SK-N-SH treated with all-trans-retinoic acid at 6 μM for 48 hours (cell line): Measurements from ENCODE around the gene STAC2.

Experiments
- ATAC-seq: fragments of 200-7000 bp; cut with Tn5 transposase; 3 replicates; pipeline ENCODE4 v1.9.1; 2020; ENCODE audit warnings: mild to moderate bottlenecking, moderate library complexity
- ARNTL ChIP-seq: fragments of 450-650 bp; formaldehyde crosslinking; IDR thresholded peaks from 2 replicates; pipeline ENCODE4 v1.5.0; 2020; ENCODE audit warnings: low read depth, mild to moderate bottlenecking, moderate library complexity, borderline replicate concordance
- BACH2 ChIP-seq: fragments of 250-450 bp; sonication (Bioruptor Pico); IDR thresholded peaks from 2 replicates; pipeline ENCODE4 v1.9.0; 2021; ENCODE audit warnings: mild to moderate bottlenecking, borderline replicate concordance
- CREB5 ChIP-seq: fragments of 250-450 bp; sonication (Bioruptor Pico); IDR thresholded peaks from 2 replicates; pipeline ENCODE4 v1.5.1; 2020; ENCODE audit warnings: low read depth, mild to moderate bottlenecking, moderate library complexity
- CSDC2 ChIP-seq: fragments of 250-450 bp; sonication (Bioruptor Pico); IDR thresholded peaks from 2 replicates; pipeline ENCODE4 v1.5.0; 2020; ENCODE audit warnings: mild to moderate bottlenecking, moderate library complexity
- ESRRG ChIP-seq: fragments of 250-450 bp; sonication (Bioruptor Pico); IDR thresholded peaks from 2 replicates; pipeline ENCODE4 v1.6.1; 2021; ENCODE audit warnings: mild to moderate bottlenecking
- GLIS3 ChIP-seq: fragments of 250-450 bp; sonication (Bioruptor Pico); IDR thresholded peaks from 2 replicates; pipeline ENCODE4 v1.5.0; 2020; ENCODE audit warnings: mild to moderate bottlenecking, moderate library complexity
- ISL1 ChIP-seq: fragments of 250-450 bp; sonication (Bioruptor Pico); IDR thresholded peaks from 2 replicates; pipeline ENCODE4 v2.1.2; 2022; ENCODE audit warnings: mild to moderate bottlenecking, moderate library complexity
- OSR1 ChIP-seq: fragments of 250-450 bp; sonication (Bioruptor Pico); IDR thresholded peaks from 2 replicates; pipeline ENCODE4 v1.8.0; 2022; ENCODE audit warnings: moderate library complexity, mild to moderate bottlenecking, inconsistent platforms
- PATZ1 ChIP-seq: fragments of 250-450 bp; sonication (Bioruptor Pico); IDR thresholded peaks from 2 replicates; pipeline ENCODE4 v1.8.0; 2020; ENCODE audit warnings: mild to moderate bottlenecking, moderate library complexity, borderline replicate concordance
- POU6F1 ChIP-seq: fragments of 250-450 bp; sonication (Bioruptor Pico); IDR thresholded peaks from 2 replicates; pipeline ENCODE4 v1.8.0; 2021; ENCODE audit warnings: low read depth, mild to moderate bottlenecking, moderate library complexity, borderline replicate concordance
- RARB ChIP-seq: fragments of 250-450 bp; sonication (Bioruptor Pico); IDR thresholded peaks from 2 replicates; pipeline ENCODE4 v1.8.0; 2021; ENCODE audit warnings: mild to moderate bottlenecking, moderate library complexity
- SNAI2 ChIP-seq: fragments of 250-450 bp; sonication (Bioruptor Pico); IDR thresholded peaks from 2 replicates; pipeline ENCODE4 v1.5.0; 2020; ENCODE audit warnings: mild to moderate bottlenecking, moderate library complexity
- TCF4 ChIP-seq: fragments of 250-450 bp; sonication (Bioruptor Pico); IDR thresholded peaks from 2 replicates; pipeline ENCODE4 v1.8.0; 2021; ENCODE audit warnings: mild to moderate bottlenecking, moderate library complexity, borderline replicate concordance
- TOX ChIP-seq: fragments of 250-450 bp; sonication (Bioruptor Pico); IDR thresholded peaks from 2 replicates; pipeline ENCODE4 v1.8.0; 2021; ENCODE audit warnings: mild to moderate bottlenecking, moderate library complexity, borderline replicate concordance
- TSHZ2 ChIP-seq: fragments of 250-450 bp; sonication (Bioruptor Pico); IDR thresholded peaks from 2 replicates; pipeline ENCODE4 v1.5.0; 2020; ENCODE audit warnings: mild to moderate bottlenecking, moderate library complexity
- ZFP3 ChIP-seq: fragments of 250-450 bp; sonication (Bioruptor Pico); IDR thresholded peaks from 2 replicates; pipeline ENCODE4 v1.5.0; 2020; ENCODE audit warnings: mild to moderate bottlenecking, moderate library complexity
- ZNF565 ChIP-seq: fragments of 450-650 bp; formaldehyde crosslinking; conservative IDR thresholded peaks from 2 replicates; pipeline ENCODE4 v1.5.0; 2020; ENCODE audit warnings: low read depth, mild to moderate bottlenecking, moderate library complexity
- ZNF70 ChIP-seq: fragments of 450-650 bp; formaldehyde crosslinking; IDR thresholded peaks from 2 replicates; pipeline ENCODE4 v1.5.0; 2020; ENCODE audit warnings: mild to moderate bottlenecking, moderate library complexity
- ZNF8 ChIP-seq: fragments of 450-650 bp; formaldehyde crosslinking; IDR thresholded peaks from 2 replicates; pipeline ENCODE4 v1.5.0; 2020; ENCODE audit warnings: mild to moderate bottlenecking, moderate library complexity

STAC2 gene

GRCh38 chr17:39244016-39244599 is 18.4 kb upstream of the STAC2 start:
- TF ChIP-seq TCF4 (CRISPR knock-in tag) (no peak), TOX (CRISPR knock-in tag) (no peak), TSHZ2 (no peak), CREB5 (CRISPR knock-in tag) (no peak), ISL1 (CRISPR knock-in tag) (no peak), RARB (CRISPR knock-in tag) (no peak), ESRRG (no peak), ARNTL (no peak), CSDC2 (CRISPR knock-in tag) (no peak), ZNF70 (CRISPR knock-in tag) (no peak), ZFP3 (no peak), ZNF565 (CRISPR knock-in tag) (no peak), GLIS3 (CRISPR knock-in tag) (no peak), POU6F1 (CRISPR knock-in tag) (no peak)
- peak; percentile 5 for ATAC-seq

- ATAC-seq, result no peak
- no peak for TF ChIP-seq ZNF8 (CRISPR knock-in tag)
- TF ChIP-seq GLIS3 (CRISPR knock-in tag), result no peak
- TF ChIP-seq ZNF70 (CRISPR knock-in tag), result no peak
- TF ChIP-seq SNAI2 (CRISPR knock-in tag), result no peak
- no peak for TF ChIP-seq CSDC2 (CRISPR knock-in tag)
- TF ChIP-seq, all 23 proteins: peak for 0
These were observed 17.4 kb upstream of the STAC2 start for GRCh38 chr17:39243155-39243554.

GRCh38 chr17:39240631-39241030 is 14.9 kb upstream of the STAC2 start:
- TF ChIP-seq ESRRG (no peak), SNAI2 (CRISPR knock-in tag) (no peak), PATZ1 (CRISPR knock-in tag) (no peak), TOX (CRISPR knock-in tag) (no peak), ARNTL (no peak), BACH2 (no peak), OSR1 (CRISPR knock-in tag) (no peak), ZNF70 (CRISPR knock-in tag) (no peak), ZNF8 (CRISPR knock-in tag) (no peak), GLIS3 (CRISPR knock-in tag) (no peak), CSDC2 (CRISPR knock-in tag) (no peak)
- ATAC-seq, result no peak

GRCh38 chr17:39239640-39240314 is 14.0 kb upstream of the STAC2 start:
- no peak for TF ChIP-seq RARB (CRISPR knock-in tag)
- no peak for TF ChIP-seq GLIS3 (CRISPR knock-in tag)
- no peak for TF ChIP-seq ZNF8 (CRISPR knock-in tag)
- ATAC-seq, result peak; percentile 43
